K562 (cell line): ENCODE results near the gene RND1.

Source experiments
- CHD2 ChIP-seq: IDR thresholded peaks from 2 replicates; pipeline ENCODE4 v1.6.1; 2011; ENCODE audit warnings: low read depth, low read length
- EP300 ChIP-seq: IDR thresholded peaks from 2 replicates; pipeline ENCODE4 v1.6.1; 2012; ENCODE audit warnings: low read length, improper control_type of control experiment
- FOXM1 ChIP-seq, 2 experiments: fragments of 450-650 bp in 1 of 2; sonication (generic) in 1 of 2; formaldehyde crosslinking in 1 of 2; IDR thresholded peaks; 2 replicates each; pipeline versions ENCODE4 v1.6.1 to v1.9.0; 2017 to 2022; ENCODE audit warnings: low read depth in 2 of 2, mild to moderate bottlenecking in 2 of 2, missing genetic modification reagents in 1 of 2, moderate library complexity in 1 of 2
- IRF2 ChIP-seq: sonication (generic); formaldehyde crosslinking; IDR thresholded peaks from 2 replicates; pipeline ENCODE4 v1.8.1; 2022; ENCODE audit warnings: mild to moderate bottlenecking, missing genetic modification reagents
- MAX ChIP-seq: sonication (generic); formaldehyde crosslinking; IDR thresholded peaks from 2 replicates; pipeline ENCODE4 v1.9.0; 2022; ENCODE audit warnings: mild to moderate bottlenecking, missing genetic modification reagents
- MBD1 ChIP-seq: fragments of 250-450 bp; sonication (Bioruptor Pico); IDR thresholded peaks from 2 replicates; pipeline ENCODE4 v1.8.0; 2022; ENCODE audit warnings: inconsistent platforms
- MED1 ChIP-seq: sonication (generic); formaldehyde crosslinking; IDR thresholded peaks from 2 replicates; pipeline ENCODE4 v1.8.1; 2023; ENCODE audit warnings: missing genetic modification reagents, borderline replicate concordance
- MTF1 ChIP-seq: fragments of 250-450 bp; sonication (Bioruptor Pico); IDR thresholded peaks from 2 replicates; pipeline ENCODE4 v1.9.0; 2021; ENCODE audit warnings: moderate library complexity, mild to moderate bottlenecking, inconsistent platforms, borderline replicate concordance
- POLR2A ChIP-seq: fragments of 450-650 bp; conservative IDR thresholded peaks from 2 replicates; pipeline ENCODE4 v1.6.1; 2016
- ZFP36 ChIP-seq: fragments of 150-350 bp; IDR thresholded peaks from 2 replicates; pipeline ENCODE4 v1.6.1; 2018; ENCODE audit warnings: low read length, low read depth; ENCODE audit not compliant: partially characterized antibody
- ZNF224 ChIP-seq: sonication (generic); formaldehyde crosslinking; IDR thresholded peaks from 2 replicates; pipeline ENCODE4 v1.8.0; 2022; ENCODE audit warnings: mild to moderate bottlenecking, missing genetic modification reagents
- ZZZ3 ChIP-seq: fragments of 450-650 bp; IDR thresholded peaks from 2 replicates; pipeline ENCODE4 v1.6.1; 2016; ENCODE audit warnings: antibody characterized with exemption, mild to moderate bottlenecking, moderate library complexity

- TF ChIP-seq ZNF224 (CRISPR knock-in tag) (no peak), MAX (CRISPR knock-in tag) (no peak), MED1 (CRISPR knock-in tag) (no peak), EP300 (no peak), ZFP36 (no peak), IRF2 (CRISPR knock-in tag) (no peak), POLR2A (no peak), CHD2 (no peak), FOXM1 (IDR thresholded peaks at IDR 0.05; ENCODE audit: low read depth) (no peak), FOXM1 (CRISPR knock-in tag; IDR thresholded peaks at IDR 0.05; ENCODE audit: low read depth) (no peak), MBD1 (CRISPR knock-in tag) (no peak), ZZZ3 (no peak), MTF1 (CRISPR knock-in tag) (no peak)
Observed at GRCh38 chr12:48827026-48827425, 38.6 kb downstream of the RND1 start.
